ENCODE results near the gene RHBDL2. TPM values are rescaled to one million over a fixed set of nuclear protein-coding genes. Genes with fewer than 3 reads are reported as not detected.
"Not testable (repeated sequence)": the region's sequence is repeated elsewhere in the genome, so short reads cannot be mapped to it uniquely, and the experiment has no call there.

The RHBDL2 gene
- total RNA-seq, 1 donor from 2014 or later, result 0.32 TPM

- no peak for TF ChIP-seq CTCF (IDR thresholded peaks at IDR 0.05)
- DNase-seq (peak; percentile 100), ATAC-seq (peak; percentile 98 to 99)
- H3K4me1 ChIP-seq, result peaks cover 48% of the 10 kb centered on the region
- H3K27ac ChIP-seq, result peak within 1 kb of the TSS; percentile 86
- H3K9me3 ChIP-seq, result no peaks in the 10 kb centered on the region
- no peaks in the 10 kb centered on the region for H3K27me3 ChIP-seq (ENCODE audit: low read depth)
- intact Hi-C loops (cut with DNase I), result no loop called here
- H3K4me3 ChIP-seq, result peak within 1 kb of the TSS; percentile 81
- peaks cover 22% of the 10 kb centered on the region for H3K36me3 ChIP-seq
Measured at GRCh38 chr1:38859561-38860453, 81.8 kb downstream of the RHBDL2 start, which contains the start of gene RRAGC. Gene RRAGC (minus strand): TSS chr1:38859772. CDS start chr1:38859646, 126 bp downstream.

GRCh38 chr1:38858833-38859560 lies 82.6 kb downstream of the RHBDL2 start:
- Histone ChIP-seq H3K4me1 (peaks cover 48% of the 10 kb centered on the region), H3K27ac (peak overlapping the region; percentile 86), H3K27me3 (ENCODE audit: low read depth) (no peaks in the 10 kb centered on the region), H3K36me3 (peaks cover 30% of the 10 kb centered on the region), H3K9me3 (no peaks in the 10 kb centered on the region), H3K4me3 (peak overlapping the region; percentile 81)
- peak; percentile 69 to 78 for ATAC-seq
- peak; percentile 85 for DNase-seq
- no peak for TF ChIP-seq CTCF (IDR thresholded peaks at IDR 0.05)
- intact Hi-C loops (cut with DNase I), result no loop called here

GRCh38 chr1:38852780-38853179 lies 88.8 kb downstream of the RHBDL2 start:
- Histone ChIP-seq H3K4me3 (no peak overlapping the region), H3K4me1 (peaks cover 21% of the 10 kb centered on the region), H3K27me3 (ENCODE audit: low read depth) (no peaks in the 10 kb centered on the region), H3K9me3 (no peaks in the 10 kb centered on the region), H3K36me3 (peaks cover 92% of the 10 kb centered on the region), H3K27ac (no peak overlapping the region)
- no peak for DNase-seq
- ATAC-seq, result no peak
- no peak for TF ChIP-seq CTCF (IDR thresholded peaks at IDR 0.05)
- intact Hi-C loops (cut with DNase I), result no loop called here

GRCh38 chr1:38848071-38848470 lies 93.6 kb downstream of the RHBDL2 start:
- peaks cover 1% of the 10 kb centered on the region for H3K4me1 ChIP-seq
- H3K36me3 ChIP-seq, result peaks cover 100% of the 10 kb centered on the region
- DNase-seq (no peak), ATAC-seq (peak in 1 of 2 donors; percentile 23)
- no peak for TF ChIP-seq CTCF (IDR thresholded peaks at IDR 0.05)
- no peaks in the 10 kb centered on the region for H3K9me3 ChIP-seq
- H3K27ac ChIP-seq, result no peak overlapping the region
- H3K4me3 ChIP-seq, result no peak overlapping the region
- intact Hi-C loops (cut with DNase I), result no loop called here
- no peaks in the 10 kb centered on the region for H3K27me3 ChIP-seq (ENCODE audit: low read depth)

GRCh38 chr1:38846210-38846609 lies 95.4 kb downstream of the RHBDL2 start:
- no peaks in the 10 kb centered on the region for H3K9me3 ChIP-seq
- ATAC-seq (no peak), DNase-seq (no peak)
- peaks cover 99% of the 10 kb centered on the region for H3K36me3 ChIP-seq
- no peak overlapping the region for H3K4me3 ChIP-seq
- no peaks in the 10 kb centered on the region for H3K4me1 ChIP-seq
- no peak overlapping the region for H3K27ac ChIP-seq
- TF ChIP-seq CTCF (IDR thresholded peaks at IDR 0.05), result no peak
- intact Hi-C loops (cut with DNase I), result no loop called here
- H3K27me3 ChIP-seq (ENCODE audit: low read depth), result no peaks in the 10 kb centered on the region

GRCh38 chr1:38845088-38845487 lies 96.5 kb downstream of the RHBDL2 start:
- H3K4me3 ChIP-seq; intact Hi-C loops (cut with DNase I): not testable (repeated sequence)
- peaks cover 99% of the 10 kb centered on the region for H3K36me3 ChIP-seq

More at GRCh38 chr1:38845088-38845487, 96.5 kb downstream of the RHBDL2 start:
- H3K27ac ChIP-seq; H3K27me3 ChIP-seq (ENCODE audit: low read depth); ATAC-seq; H3K9me3 ChIP-seq; H3K4me1 ChIP-seq; DNase-seq: not testable (repeated sequence)
